Measurements from ENCODE around the gene HCFC1R1.

DNA sequence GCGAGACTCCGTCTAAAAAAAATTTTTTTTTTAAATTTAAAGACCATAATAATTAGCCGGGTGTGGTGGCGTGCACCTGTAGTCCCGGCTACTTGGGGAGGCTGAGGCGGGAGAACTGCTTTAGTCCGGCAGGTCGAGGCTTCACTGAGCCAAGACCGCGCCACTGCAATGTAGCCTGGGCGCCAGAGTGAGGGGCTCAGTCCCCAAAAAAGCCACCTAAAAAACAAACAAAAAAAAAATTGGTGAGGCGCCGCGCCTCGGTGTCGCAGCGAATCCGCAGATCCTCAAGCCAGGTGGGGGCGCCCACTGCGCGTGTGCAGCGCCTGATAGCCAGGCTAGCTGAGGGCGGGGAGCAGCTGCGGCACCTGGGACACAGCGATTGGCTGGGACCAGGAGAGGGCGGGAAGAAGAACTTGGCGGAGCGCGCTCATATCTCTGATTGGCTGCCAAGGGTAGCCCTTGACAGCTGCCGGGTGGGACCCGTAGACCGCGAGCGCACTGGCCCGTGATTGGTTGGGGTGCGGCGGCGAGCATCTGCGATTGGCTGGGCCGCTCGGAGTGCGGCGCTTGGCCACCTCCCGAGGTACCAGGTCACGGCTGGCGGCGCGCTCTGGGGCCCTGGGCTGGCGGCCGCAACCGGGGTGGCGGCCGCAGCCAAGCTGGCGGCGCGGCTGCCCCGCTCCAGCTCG is 20.0 kb downstream of the HCFC1R1 start:
- TF ChIP-seq, protein P1, sequence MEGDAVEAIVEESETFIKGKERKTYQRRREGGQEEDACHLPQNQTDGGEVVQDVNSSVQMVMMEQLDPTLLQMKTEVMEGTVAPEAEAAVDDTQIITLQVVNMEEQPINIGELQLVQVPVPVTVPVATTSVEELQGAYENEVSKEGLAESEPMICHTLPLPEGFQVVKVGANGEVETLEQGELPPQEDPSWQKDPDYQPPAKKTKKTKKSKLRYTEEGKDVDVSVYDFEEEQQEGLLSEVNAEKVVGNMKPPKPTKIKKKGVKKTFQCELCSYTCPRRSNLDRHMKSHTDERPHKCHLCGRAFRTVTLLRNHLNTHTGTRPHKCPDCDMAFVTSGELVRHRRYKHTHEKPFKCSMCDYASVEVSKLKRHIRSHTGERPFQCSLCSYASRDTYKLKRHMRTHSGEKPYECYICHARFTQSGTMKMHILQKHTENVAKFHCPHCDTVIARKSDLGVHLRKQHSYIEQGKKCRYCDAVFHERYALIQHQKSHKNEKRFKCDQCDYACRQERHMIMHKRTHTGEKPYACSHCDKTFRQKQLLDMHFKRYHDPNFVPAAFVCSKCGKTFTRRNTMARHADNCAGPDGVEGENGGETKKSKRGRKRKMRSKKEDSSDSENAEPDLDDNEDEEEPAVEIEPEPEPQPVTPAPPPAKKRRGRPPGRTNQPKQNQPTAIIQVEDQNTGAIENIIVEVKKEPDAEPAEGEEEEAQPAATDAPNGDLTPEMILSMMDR (IDR thresholded peaks at IDR 0.05; ENCODE audit: borderline replicate concordance, extremely low read depth, low read length, poor library complexity, severe bottlenecking), result peak; percentile 75
- no peak for TF ChIP-seq EZH2 (IDR thresholded peaks at IDR 0.05; ENCODE audit: borderline replicate concordance, low read depth, low read length, severe bottlenecking)
